B cell (primary cell): ENCODE data around the gene PAK4. TPM values are rescaled to one million over a fixed set of nuclear protein-coding genes. Genes with fewer than 3 reads are reported as not detected.

Source experiments
- ATAC-seq: fragments of 200-7000 bp; cut with Tn5 transposase; one replicate; pipeline ENCODE4 v1.10.0; 2021; ENCODE audit warnings: low read depth, mild to moderate bottlenecking, moderate number of reproducible peaks, moderate library complexity
- CTCF ChIA-PET: fragments of 350-600 bp; sonication (Branson Sonifier 250); formaldehyde crosslinking; loops from one replicate; lab custom pipeline; 2021; ENCODE audit warnings: antibody characterized with exemption, inconsistent platforms; lab: Charles Lee
- POLR2A ChIA-PET: fragments of 350-600 bp; sonication (Branson Sonifier 250); formaldehyde crosslinking; loops from one replicate; lab custom pipeline; 2021; ENCODE audit warnings: antibody characterized with exemption; lab: Charles Lee
- DNase-seq: peaks from one replicate; pipeline ENCODE4 v3.0.0; 2013
- H2AFZ ChIP-seq: 2 replicates; pipeline ENCODE4 v1.6.1; 2012; ENCODE audit warnings: mild to moderate bottlenecking, low read depth, low read length; ENCODE audit not compliant: insufficient read depth, poor library complexity, severe bottlenecking
- H3K27ac ChIP-seq, 2 donors: 1 replicate in 1 of 2; 2 replicates in 1 of 2; pipeline ENCODE4 v1.5.1; 2012 to 2013; ENCODE audit warnings: low read length in 2 of 2, mild to moderate bottlenecking in 2 of 2, moderate library complexity in 1 of 2
- H3K27me3 ChIP-seq, 4 experiments: fragments of 200-600 bp in 1 of 4; sonication (generic) in 1 of 4; replicated peaks in 1 of 4; 1 replicate in 2 of 4; 2 replicates in 2 of 4; pipeline versions ENCODE4 v1.6.1 to v1.7.0; 2013 to 2016; ENCODE audit warnings: low read length in 3 of 4, mild to moderate bottlenecking in 2 of 4, mixed read lengths in 1 of 4, moderate library complexity in 1 of 4; ENCODE audit not compliant: insufficient read depth in 4 of 4, control insufficient read depth in 3 of 4; ENCODE audit errors: control extremely low read depth in 1 of 4
- H3K36me3 ChIP-seq, 2 experiments: replicated peaks in 1 of 2; 1 replicate in 1 of 2; 2 replicates in 1 of 2; pipeline versions ENCODE4 v1.6.1 to v1.7.1; 2013; ENCODE audit warnings: low read length in 1 of 2; ENCODE audit not compliant: insufficient read depth in 2 of 2, control insufficient read depth in 1 of 2; ENCODE audit errors: control extremely low read depth in 1 of 2, extremely low read depth in 1 of 2
- H3K4me1 ChIP-seq, 2 donors: fragments of 200-600 bp in 1 of 2; sonication (generic) in 1 of 2; 1 replicate in 1 of 2; 2 replicates in 1 of 2; pipeline versions ENCODE4 v1.5.1 to v1.6.1; 2013 to 2017; ENCODE audit warnings: low read length in 2 of 2; ENCODE audit not compliant: control insufficient read depth in 2 of 2, insufficient read depth in 2 of 2
- H3K4me2 ChIP-seq: replicated peaks from 2 replicates; pipeline ENCODE3; 2012; ENCODE audit warnings: mild to moderate bottlenecking, low read depth, low read length; ENCODE audit not compliant: poor library complexity, severe bottlenecking
- H3K4me3 ChIP-seq, 5 experiments: fragments of 200-600 bp in 1 of 5; sonication (generic) in 1 of 5; 1 replicate in 3 of 5; 2 replicates in 2 of 5; pipeline versions ENCODE4 v1.5.1 to v1.7.0; 2011 to 2016; ENCODE audit warnings: low read length in 4 of 5, mild to moderate bottlenecking in 4 of 5, low read depth in 2 of 5, control low read depth in 1 of 5, moderate library complexity in 1 of 5; ENCODE audit not compliant: insufficient read depth in 1 of 5; ENCODE audit errors: control extremely low read depth in 1 of 5, extremely low read depth in 1 of 5
- H3K79me2 ChIP-seq: fragments of 200-600 bp; sonication (generic); one replicate; pipeline ENCODE4 v1.6.0; 2016; ENCODE audit warnings: low read length; ENCODE audit not compliant: control insufficient read depth, insufficient read depth
- H3K9ac ChIP-seq: fragments of 200-600 bp; sonication (generic); 2 replicates; pipeline ENCODE4 v1.6.1; 2017; ENCODE audit warnings: mild to moderate bottlenecking, low read length, moderate library complexity
- H3K9me3 ChIP-seq, 3 donors: one replicate each; pipeline versions ENCODE4 v1.6.1 to v1.7.1; 2013; ENCODE audit warnings: low read length in 2 of 3; ENCODE audit not compliant: control insufficient read depth in 2 of 3, insufficient read depth in 1 of 3; ENCODE audit errors: control extremely low read depth in 1 of 3
- H4K20me1 ChIP-seq: 2 replicates; pipeline ENCODE4 v1.6.0; 2012; ENCODE audit warnings: mild to moderate bottlenecking, low read length; ENCODE audit not compliant: insufficient read depth, control insufficient read depth, poor library complexity, severe bottlenecking
- H3K27ac Mint-ChIP-seq: one replicate; pipeline ENCODE4 v1.8.0; 2021; ENCODE audit warnings: mixed read lengths
- H3K27me3 Mint-ChIP-seq: one replicate; pipeline ENCODE4 v1.8.0; 2021; ENCODE audit warnings: mixed read lengths
- H3K4me1 Mint-ChIP-seq: one replicate; pipeline ENCODE4 v1.8.0; 2021; ENCODE audit warnings: mixed read lengths
- H3K4me3 Mint-ChIP-seq: one replicate; pipeline ENCODE4 v1.8.0; 2021; ENCODE audit warnings: mixed read lengths
- H3K9me3 Mint-ChIP-seq: one replicate; pipeline ENCODE4 v1.8.0; 2022; ENCODE audit warnings: mixed read lengths; ENCODE audit not compliant: insufficient read depth
- CTCF ChIP-seq: fragments of 200-600 bp; IDR thresholded peaks from one replicate; pipeline ENCODE4 v1.8.0; 2022; ENCODE audit warnings: antibody characterized with exemption, mild to moderate bottlenecking
- EZH2 ChIP-seq: IDR thresholded peaks from 2 replicates; pipeline ENCODE4 v1.6.1; 2012; ENCODE audit warnings: borderline replicate concordance, low read depth, mild to moderate bottlenecking, moderate library complexity, low read length; ENCODE audit not compliant: insufficient read depth, poor library complexity, severe bottlenecking
- WGBS: methylation state at CpG from one replicate; pipeline ENCODE4 v1.1.5; 2013; ENCODE audit warnings: missing lambda C conversion rate; ENCODE audit not compliant: insufficient coverage; 5-methylcytosine and 5-hydroxymethylcytosine counted together
- intact Hi-C: fragments of 100-400 bp; cut with micrococcal nuclease; formaldehyde crosslinking; loops from one replicate; pipeline ENCODE4 v1.10.0; 2022
- polyA plus RNA-seq: library from polyadenylated mRNA; depleted of rRNA; stranded (reverse); fragments of >200 nt; gene quantifications from 2 replicates; pipeline ENCODE4 v1.2.3, GENCODE V29; 2012
- total RNA-seq, 2 donors: library from RNA; stranded (reverse); fragments of 120-200 nt in 1 of 2; gene quantifications; 1 replicate in 1 of 2; 2 replicates in 1 of 2; pipeline versions ENCODE4 v1.2.3 to v1.2.4, GENCODE V29; 2013 to 2022

The PAK4 gene
- total and polyA plus RNA-seq, 2 donors (not counting 1 experiment from before 2014, with no cell fraction given) = 12.0 to 23.3 TPM

GRCh38 chr19:39209196-39209595 is 83.6 kb downstream of the PAK4 start:
- Mint-ChIP-seq H3K27me3 (peaks cover 20% of the 10 kb centered on the region), H3K4me1 (no peaks in the 10 kb centered on the region), H3K27ac (no peak overlapping the region), H3K9me3 (no peaks in the 10 kb centered on the region), H3K4me3 (no peak overlapping the region)
- Histone ChIP-seq H2AFZ (no peak overlapping the region), H3K9me3 (no peaks in the 10 kb centered on the region), H3K27ac (no peak overlapping the region), H3K4me2 (no peak overlapping the region), H3K36me3 (no peaks in the 10 kb centered on the region), H3K79me2 (no peaks in the 10 kb centered on the region), H4K20me1 (no peaks in the 10 kb centered on the region), H3K4me3 (no peak overlapping the region), H3K9ac (no peak overlapping the region), H3K4me1 (no peaks in the 10 kb centered on the region), H3K27me3 (peaks cover 0 to 3% (median 1%) of the 10 kb centered on the region in 4 experiments)
- DNase-seq (no peak), ATAC-seq (no peak)
- 80% methylated on average over 3 of the region's 7 CpGs for WGBS
- ChIA-PET CTCF (no interaction called here), POLR2A (interaction anchor here (0.7 kb wide), 1 partner anchor 267 kb away, joined by 3 read pairs; no protein-coding TSS in a partner anchor)
- intact Hi-C loops = no loop called here
- no peak for TF ChIP-seq EZH2
- no peak for TF ChIP-seq CTCF

- Histone ChIP-seq H3K9ac (no peak overlapping the region), H3K4me3 (no peak overlapping the region), H3K27me3 (peaks cover 0 to 7% (median 1%) of the 10 kb centered on the region in 4 experiments), H3K4me1 (no peaks in the 10 kb centered on the region), H4K20me1 (no peaks in the 10 kb centered on the region), H3K36me3 (no peaks in the 10 kb centered on the region), H3K9me3 (peaks cover 0 to 15% (median 0%) of the 10 kb centered on the region in 3 donors), H3K79me2 (no peaks in the 10 kb centered on the region), H3K27ac (no peak overlapping the region), H2AFZ (no peak overlapping the region), H3K4me2 (no peak overlapping the region)
- Mint-ChIP-seq H3K27ac (no peak overlapping the region), H3K4me1 (no peaks in the 10 kb centered on the region), H3K9me3 (no peaks in the 10 kb centered on the region), H3K4me3 (no peak overlapping the region), H3K27me3 (peaks cover 10% of the 10 kb centered on the region)
- TF ChIP-seq EZH2 (no peak), CTCF (no peak)
- ChIA-PET CTCF (interaction anchor here (0.7 to 1.6 kb wide), 4 partner anchors 9 to 323 kb away, joined by 3 to 4 read pairs (median 4); partner anchors contain the start of gene PLEKHG2), POLR2A (interaction anchor here (0.7 kb wide), 1 partner anchor 111 kb away, joined by 7 read pairs; no protein-coding TSS in a partner anchor)
- DNase-seq (no peak), ATAC-seq (no peak)
- WGBS = 86% methylated on average over 12 of the region's 13 CpGs
- intact Hi-C loops = loop anchor here (5.0 kb wide), 2 partner anchors 115 to 460 kb away; no protein-coding TSS in a partner anchor
These were observed 86.3 kb downstream of the PAK4 start for GRCh38 chr19:39211731-39212374.
